CD4-positive, alpha-beta T cell treated with Interleukin-2 at 100 ng/mL for 4 hours (primary cell): ENCODE results near the gene HCN4.
A peak's percentile ranks its signal among the peaks of the same experiment; 100 is the strongest.

Experiments used
- DNase-seq: peaks from one replicate; pipeline ENCODE4 v3.0.0-alpha.2; 2020; ENCODE audit warnings: low spot score

Gene HCN4

GRCh38 chr15:73378089-73378488 is 9.3 kb upstream of the HCN4 start:
- DNase-seq = no peak

GRCh38 chr15:73375755-73376305 is 7.1 kb upstream of the HCN4 start:
- DNase-seq = no peak

GRCh38 chr15:73375012-73375411 is 6.3 kb upstream of the HCN4 start:
- DNase-seq = no peak

- no peak for DNase-seq
Measured at GRCh38 chr15:73374604-73375003, 5.8 kb upstream of the HCN4 start.

- no peak for DNase-seq
Measured at GRCh38 chr15:73373221-73373620, 4.5 kb upstream of the HCN4 start.

GRCh38 chr15:73371812-73372211 is 3.1 kb upstream of the HCN4 start:
- DNase-seq = no peak

GRCh38 chr15:73370151-73370550 is 1.4 kb upstream of the HCN4 start:
- DNase-seq = no peak

- DNase-seq = no peak
Measured at GRCh38 chr15:73369154-73369694, 466 bp upstream of the HCN4 start.

GRCh38 chr15:73367624-73368300 is 996 bp downstream of the HCN4 start:
- no peak for DNase-seq

- no peak for DNase-seq
Measured at GRCh38 chr15:73366766-73367623, 1.8 kb downstream of the HCN4 start.

GRCh38 chr15:73364070-73364469 is 4.7 kb downstream of the HCN4 start:
- no peak for DNase-seq

- no peak for DNase-seq
Measured at GRCh38 chr15:73362900-73363299, 5.9 kb downstream of the HCN4 start.

GRCh38 chr15:73361337-73361736 is 7.4 kb downstream of the HCN4 start:
- DNase-seq = no peak

- no peak for DNase-seq
Measured at GRCh38 chr15:73359651-73360050, 9.1 kb downstream of the HCN4 start.

- DNase-seq = no peak
Measured at GRCh38 chr15:73357999-73358665, 10.6 kb downstream of the HCN4 start.

- DNase-seq = no peak
Measured at GRCh38 chr15:73355612-73356265, 13.0 kb downstream of the HCN4 start.

- DNase-seq = no peak
Measured at GRCh38 chr15:73354241-73354640, 14.5 kb downstream of the HCN4 start.

- DNase-seq = no peak
Measured at GRCh38 chr15:73353734-73354133, 15.0 kb downstream of the HCN4 start.

GRCh38 chr15:73352082-73352481 is 16.7 kb downstream of the HCN4 start:
- DNase-seq = no peak

- DNase-seq = no peak
Measured at GRCh38 chr15:73349191-73349590, 19.6 kb downstream of the HCN4 start.

- DNase-seq = peak; percentile 51
Measured at GRCh38 chr15:73346735-73347312, 21.9 kb downstream of the HCN4 start.
